Stimulated activated CD4-positive, alpha-beta T cell treated with anti-CD3 and anti-CD28 coated beads, Interleukin-1b, Interleukin-23, amount 100 ng/mL, for 4 hours (primary cell): ENCODE data around the gene OR9A4.
"Not testable (repeated sequence)": the region's sequence is repeated elsewhere in the genome, so short reads cannot be mapped to it uniquely, and the experiment has no call there.

Source experiments
- DNase-seq, 2 donors: peaks; one replicate each; pipeline ENCODE4 v3.0.0-alpha.2; 2020; ENCODE audit warnings: low read depth in 2 of 2

OR9A4 gene, protein sequence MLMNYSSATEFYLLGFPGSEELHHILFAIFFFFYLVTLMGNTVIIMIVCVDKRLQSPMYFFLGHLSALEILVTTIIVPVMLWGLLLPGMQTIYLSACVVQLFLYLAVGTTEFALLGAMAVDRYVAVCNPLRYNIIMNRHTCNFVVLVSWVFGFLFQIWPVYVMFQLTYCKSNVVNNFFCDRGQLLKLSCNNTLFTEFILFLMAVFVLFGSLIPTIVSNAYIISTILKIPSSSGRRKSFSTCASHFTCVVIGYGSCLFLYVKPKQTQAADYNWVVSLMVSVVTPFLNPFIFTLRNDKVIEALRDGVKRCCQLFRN

DNA sequence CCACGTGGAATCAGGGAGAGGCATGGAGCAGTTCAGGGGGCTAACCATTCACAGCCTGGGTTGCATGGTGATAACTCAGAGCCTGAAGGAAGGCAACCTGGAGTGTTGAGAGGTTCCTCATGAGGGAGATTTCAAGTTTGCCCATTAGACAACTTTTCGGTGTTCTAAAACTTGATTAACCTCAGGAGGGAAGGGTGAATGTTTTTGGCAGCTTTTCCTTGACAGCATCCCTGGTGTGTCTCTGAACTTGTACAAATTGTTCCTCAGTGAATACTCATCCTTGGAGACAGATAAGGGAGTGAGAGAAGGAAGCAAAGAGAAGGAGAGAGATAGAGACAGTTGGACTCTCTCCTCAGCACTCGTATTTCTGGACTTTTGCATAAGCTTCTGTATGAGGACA lies at the start of gene OR9A4:
TSS of gene OR9A4 (plus strand) at position 301 of the 400 bp plus-strand sequence. CDS start 2,477 bp downstream, outside the sequence.
- DNase-seq, result no peak

DNA sequence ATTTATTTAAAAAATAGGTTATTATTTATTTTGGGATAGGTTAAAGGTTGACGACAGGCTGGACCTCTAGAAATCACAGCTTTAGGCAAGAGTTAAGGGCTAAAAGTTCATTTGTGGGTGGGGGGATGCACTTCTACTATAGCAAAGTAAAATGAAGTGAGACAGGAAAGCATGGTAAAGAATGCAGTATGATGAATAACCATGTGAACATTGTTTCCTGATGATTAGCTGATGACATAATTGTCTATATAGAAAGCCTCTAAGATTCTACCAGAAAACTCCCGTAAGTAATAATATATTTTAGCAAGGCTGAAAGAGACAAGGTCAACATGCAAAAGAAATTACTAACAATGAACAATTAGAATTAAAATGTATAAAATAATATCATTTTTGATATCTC lies 49.2 kb upstream of the OR9A4 start:
- no peak for DNase-seq

DNA sequence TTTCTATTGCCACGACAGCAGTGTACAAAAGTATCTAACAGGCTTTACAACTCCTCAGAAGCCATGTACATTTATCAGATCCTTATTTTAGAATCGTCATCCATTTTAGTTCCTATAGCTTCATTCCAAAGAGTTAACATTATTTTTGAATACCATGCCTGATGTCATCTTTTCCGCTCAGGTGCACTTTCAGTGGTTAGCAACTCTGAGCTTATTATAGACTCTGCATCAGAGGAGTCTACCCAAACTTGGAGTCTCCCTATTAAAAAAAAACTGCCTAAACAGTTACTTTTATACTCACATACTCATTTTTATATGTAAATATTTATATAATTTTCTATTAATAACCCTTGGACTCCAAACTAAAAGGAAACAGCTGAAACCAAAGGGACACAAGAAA lies 43.3 kb upstream of the OR9A4 start:
- DNase-seq, result no peak

DNA sequence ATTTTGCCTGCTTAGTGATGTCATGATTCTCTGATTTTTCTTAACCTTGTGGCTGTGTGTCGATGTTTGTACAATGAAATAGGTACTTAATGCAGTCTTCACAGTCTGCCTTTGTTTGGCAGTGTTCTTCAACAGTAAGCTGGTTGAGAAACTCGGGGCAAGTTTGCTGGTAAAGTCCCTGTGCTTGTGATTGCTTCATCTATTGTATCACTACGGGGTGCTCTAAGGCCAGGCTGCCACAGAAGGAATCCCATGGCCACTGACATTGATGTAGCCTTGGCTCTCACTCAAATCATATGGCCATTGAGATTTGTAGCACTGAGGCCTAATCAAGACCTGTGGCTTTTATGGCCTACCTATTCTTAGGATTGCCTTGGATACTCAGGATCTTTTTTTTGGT lies 41.4 kb upstream of the OR9A4 start:
- no peak for DNase-seq

DNA sequence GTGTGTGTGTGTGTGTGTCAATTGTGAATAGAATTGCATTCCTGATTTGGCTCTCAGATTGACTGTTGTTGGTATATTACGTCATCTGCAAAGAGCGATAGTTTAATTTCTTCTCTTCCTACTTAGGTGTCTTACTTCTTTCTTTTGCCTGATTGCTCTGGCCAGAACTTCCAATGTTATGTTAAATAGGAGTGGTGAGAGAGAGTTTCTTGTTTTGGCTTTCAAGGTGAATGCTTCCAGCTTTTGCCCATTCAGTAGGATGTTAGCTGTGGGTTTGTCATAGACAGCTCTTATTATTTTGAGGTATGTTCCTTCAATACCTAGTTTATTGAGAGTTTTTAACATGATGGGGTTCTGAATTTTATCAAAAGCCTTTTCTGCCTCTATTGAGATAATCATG lies 40.7 kb upstream of the OR9A4 start:
- DNase-seq, result no peak

DNA sequence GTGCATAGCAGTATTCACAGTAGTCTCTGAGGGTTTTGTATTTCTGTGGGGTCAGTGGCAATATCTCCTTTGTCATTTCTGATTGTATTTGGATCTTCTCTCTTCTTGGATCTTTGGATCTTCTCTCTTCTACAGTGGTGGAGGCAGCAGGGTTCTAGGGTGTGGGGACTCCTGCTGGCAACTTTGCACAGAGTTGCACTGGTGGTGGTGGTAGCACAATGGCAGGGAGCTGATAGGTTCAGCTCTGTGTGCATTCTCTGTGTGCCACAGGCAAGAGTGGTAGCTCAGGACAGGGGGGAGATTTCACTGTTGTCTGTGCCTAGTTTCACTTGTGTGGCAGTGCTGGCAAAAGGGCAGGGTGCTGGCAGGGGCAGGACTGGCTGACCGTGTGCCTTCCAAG lies 39.8 kb upstream of the OR9A4 start:
- DNase-seq, result no peak

DNA sequence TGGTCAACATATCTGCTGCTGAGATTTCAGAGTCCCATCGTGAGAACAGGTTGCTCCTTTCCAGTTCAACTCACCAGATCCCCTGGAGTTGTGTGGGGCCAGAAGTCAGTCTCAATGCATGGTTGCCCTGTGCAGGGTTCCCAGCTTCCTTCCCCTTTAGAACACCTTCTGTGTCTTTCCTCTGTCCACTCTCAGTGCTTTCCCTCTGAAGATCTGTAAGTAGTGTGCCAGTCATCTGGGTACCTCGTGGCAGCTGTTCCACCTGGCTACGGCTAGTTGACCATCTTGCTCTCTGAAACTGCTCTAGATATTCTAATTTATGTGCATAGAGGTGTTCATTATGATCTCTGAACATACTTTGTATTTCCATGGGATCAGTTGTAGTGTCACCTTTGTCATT lies 38.8 kb upstream of the OR9A4 start:
- no peak for DNase-seq

DNA sequence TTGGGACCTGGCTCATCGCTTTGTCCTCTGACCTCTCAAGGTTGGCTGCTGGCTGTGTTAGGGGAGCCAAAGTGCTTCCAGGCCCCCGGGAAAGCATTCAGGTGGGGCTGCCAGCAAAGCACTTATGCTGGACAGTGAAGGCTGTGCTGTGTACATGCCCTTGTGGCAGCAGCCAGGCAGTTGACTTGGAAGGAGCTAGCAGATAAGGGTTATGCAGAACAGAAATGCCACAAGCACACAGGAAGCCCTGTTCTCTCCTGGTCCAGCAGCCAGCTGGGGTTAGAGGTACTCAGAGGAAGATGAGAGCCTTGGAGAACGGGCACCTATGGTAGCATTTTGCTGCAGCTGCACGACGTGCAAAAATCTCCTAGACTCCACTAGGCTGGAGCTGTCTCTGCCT lies 35.2 kb upstream of the OR9A4 start:
- no peak for DNase-seq

DNA sequence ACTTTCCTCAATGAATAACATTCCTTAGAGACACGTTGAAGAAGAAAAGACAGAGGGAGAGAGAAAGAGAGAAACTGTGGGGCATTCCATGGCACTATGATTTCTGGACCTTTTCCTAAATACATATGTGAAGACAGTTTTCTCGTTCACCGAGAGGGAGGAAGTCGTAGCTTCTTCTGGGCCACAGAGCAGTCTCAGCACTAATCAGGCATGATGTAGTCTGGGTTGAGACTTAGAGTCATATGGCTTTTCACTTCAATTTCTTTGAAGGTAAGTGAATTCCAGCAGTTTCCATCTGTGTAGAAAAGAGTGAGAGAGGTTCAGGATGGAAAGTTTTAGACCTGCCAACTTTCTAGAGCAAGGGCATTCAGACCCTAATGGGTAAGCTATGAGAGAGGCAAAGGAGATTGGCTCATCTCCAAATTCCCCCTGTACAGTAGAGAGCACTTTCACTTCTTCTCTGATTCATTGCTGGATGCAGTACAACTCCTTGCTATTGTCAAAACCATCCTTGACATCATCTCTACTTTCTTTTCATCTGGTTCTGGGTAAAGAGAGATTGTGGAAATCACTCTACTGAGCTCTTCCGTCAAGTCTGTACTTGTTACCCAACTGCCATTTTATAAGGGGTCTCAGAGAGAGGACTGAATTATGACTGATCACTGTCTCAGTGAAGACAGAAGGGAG lies 31.5 kb upstream of the OR9A4 start:
- no peak for DNase-seq

DNA sequence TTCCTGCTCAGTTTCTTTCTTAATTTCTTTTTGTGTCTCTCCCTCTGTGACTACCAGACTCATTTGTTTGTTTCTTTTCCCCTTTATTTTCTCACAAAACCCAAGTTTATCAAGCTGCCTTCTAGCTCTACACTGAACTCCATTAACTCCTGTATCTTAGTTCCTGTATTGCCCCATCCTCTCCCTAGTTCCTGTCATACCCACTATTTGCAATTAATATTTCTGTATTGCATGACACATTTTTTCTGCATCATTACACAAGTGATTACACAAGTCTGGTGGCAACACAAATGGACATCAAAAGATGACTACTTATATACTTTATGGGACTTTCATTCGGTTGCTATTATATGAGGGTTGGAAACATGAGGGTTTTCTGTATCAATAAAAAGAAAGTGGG lies 26.9 kb upstream of the OR9A4 start:
- no peak for DNase-seq

DNA sequence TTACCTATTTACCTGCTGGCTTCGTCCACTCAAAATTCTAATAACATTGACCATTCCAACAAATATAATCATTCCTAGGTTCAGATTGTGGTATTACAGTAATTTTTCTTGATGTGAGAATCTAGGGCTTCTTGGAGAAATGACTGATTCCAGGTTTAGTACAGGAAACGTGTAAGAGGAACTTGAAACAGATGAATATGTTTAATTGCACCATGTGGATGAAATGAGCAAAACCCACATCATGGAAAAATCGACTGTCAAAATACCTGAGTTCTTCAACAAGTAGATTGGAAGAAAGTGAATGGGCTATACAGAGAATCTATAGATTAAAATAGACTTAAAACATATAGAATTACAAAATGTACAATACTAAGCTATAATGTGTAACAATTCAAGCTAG lies 24.9 kb upstream of the OR9A4 start:
- DNase-seq, result no peak

DNA sequence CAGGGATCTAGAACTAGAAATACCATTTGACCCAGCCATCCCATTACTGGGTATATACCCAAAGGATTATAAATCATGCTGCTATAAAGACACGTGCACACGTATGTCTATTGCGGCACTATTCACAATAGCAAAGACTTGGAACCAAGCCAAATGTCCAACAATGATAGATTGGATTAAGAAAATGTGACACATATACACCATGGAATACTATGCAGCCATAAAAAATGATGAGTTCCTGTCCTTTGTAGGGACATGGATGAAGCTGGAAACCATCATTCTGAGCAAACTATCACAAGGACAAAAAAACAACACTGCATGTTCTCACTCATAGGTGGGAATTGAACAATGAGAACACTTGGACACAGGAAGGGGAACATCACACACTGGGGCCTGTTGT lies 16.8 kb upstream of the OR9A4 start:
- not testable (repeated sequence) for DNase-seq

DNA sequence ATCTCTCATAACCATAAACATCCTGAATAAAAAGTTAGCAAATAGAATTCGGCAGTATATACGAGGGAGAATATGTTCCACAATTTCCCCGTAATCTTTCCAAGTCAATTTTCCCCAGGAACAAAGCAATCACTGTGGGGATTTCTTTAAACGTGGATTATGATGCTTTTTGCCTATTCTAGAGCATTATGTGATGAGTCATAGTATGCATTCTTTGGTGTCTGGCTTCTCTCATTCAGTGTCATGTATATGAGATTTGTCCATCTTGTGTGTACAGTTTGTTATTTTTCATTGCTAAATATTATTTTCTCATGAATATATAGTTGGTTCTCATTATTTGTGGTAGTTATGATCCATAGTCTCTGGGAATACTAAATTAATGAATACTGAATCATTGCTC lies 9.9 kb upstream of the OR9A4 start:
- DNase-seq, result no peak

DNA sequence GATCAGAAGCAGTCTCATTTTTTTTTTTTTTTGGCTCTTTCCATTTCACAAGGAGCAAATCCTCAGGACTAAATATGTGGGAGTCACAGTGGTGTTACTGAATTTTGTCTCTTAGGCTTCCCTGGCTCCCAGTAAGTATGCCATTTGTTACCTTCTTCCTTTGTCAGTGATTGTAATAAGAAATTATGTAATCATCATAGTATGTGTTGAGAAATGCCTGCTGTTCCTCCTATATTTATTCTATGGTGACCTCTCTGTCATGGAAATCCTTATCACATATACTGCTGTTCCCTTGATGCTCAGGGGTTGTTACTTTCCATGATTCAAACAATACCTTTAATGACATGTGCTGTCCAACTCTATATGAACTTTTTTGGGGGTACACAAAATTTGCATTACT lies 4.8 kb upstream of the OR9A4 start:
- DNase-seq, result no peak

DNA sequence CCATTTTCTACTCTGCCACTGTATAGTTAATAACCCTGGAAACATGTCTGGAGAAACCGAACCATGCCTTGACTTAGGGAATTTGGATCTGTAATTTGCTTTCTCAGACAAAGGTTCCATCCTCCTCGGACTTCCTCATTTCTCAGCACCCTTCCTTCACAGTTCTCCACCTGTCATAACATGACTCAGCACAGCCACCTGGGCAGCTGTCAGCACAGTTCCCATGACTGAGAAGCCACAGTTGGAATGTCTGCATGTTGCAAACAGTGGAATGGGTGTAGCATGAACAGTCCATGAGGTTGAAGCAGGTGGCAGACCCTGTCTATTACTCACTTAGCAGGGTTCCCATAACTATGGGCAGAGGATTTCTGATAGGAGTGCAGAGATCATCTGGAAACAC lies 634 bp upstream of the OR9A4 start:
- DNase-seq, result no peak

DNA sequence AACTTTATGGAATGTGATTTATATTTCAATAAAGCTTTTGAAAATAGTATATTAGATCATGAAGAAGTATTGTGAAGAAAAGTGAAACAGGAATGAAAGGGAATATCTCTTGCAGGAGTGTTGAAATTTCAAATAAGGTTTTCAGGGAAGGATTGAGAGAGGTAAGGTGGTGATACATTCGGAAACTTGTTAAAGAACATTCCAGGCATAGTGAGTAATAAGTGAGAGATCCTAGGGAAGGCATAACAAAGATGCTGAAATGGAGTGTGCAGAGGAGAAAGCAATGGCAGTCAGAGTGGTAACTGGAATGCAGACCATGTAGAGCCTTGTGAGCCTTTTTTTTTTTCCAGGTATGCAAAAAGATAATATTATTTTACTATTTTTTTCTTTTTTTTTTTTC lies 4.1 kb downstream of the OR9A4 start:
- no peak for DNase-seq

DNA sequence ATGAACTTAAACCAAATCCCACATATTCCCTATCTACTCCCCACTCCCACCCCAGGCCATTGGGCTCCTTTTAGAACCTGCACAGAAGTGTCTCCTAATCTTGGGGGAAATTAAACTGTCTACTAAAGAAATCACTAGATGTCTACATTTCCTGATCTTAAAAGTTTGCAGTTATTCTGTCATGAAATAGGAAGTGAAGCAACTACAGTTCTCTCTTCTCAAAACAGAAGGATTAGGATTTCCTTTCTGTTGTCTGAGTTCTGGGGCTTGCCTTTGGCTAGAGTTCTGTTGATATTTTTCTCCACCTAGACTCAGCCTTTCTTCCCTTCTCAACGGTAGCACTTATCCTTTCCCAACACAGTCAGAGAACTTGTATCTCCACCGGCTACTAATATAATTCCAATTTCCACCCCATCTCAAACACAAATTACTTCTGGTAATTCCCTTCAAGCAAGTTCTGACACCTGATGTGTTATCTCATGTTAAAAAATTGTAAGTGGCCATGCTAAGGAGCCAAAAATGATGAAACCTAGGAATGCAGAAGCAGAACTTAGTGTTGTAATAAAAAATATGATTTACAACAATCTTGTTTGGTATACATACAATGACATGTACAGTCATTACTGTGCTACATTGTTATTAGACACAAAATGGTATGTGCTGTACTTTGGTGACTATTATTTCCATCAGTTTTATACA lies 12.1 kb downstream of the OR9A4 start:
- DNase-seq, result no peak

DNA sequence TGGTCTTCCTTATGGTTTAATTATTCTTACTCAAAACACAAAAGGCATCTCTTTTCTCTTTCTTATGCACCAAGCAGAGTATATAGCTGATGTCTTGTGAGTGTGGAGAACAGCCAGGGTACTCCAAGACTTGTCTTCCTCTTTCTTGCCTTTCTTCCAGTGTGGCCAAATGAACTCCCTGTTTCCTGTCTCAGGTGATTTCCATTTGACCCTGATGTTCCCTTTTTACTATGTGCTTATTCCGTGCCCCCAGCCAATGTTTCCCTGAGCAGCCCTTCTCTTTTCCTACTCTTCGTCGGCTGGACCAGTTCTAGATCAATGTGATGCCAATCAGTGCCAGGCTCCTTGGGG lies 12.6 kb downstream of the OR9A4 start:
- no peak for DNase-seq

DNA sequence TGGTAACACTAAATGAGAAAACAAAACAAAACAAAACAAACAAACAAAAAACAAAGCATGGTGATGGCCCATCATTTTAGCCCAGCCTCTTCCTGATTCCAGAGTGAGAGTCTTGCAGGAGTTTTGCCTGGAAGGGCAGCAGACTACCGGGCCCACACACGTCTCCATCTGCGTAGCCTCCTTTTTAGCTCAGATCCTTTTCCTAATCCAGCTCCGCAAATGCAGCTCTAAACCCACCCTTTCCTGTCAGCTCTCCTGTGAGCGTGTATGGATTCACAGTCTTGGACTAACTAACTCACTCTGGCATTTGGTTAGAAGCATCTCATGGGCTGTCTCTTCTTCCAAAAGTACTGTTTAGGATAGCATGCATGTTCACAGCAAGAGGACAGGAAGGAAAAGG lies 14.0 kb downstream of the OR9A4 start:
- DNase-seq, result no peak

DNA sequence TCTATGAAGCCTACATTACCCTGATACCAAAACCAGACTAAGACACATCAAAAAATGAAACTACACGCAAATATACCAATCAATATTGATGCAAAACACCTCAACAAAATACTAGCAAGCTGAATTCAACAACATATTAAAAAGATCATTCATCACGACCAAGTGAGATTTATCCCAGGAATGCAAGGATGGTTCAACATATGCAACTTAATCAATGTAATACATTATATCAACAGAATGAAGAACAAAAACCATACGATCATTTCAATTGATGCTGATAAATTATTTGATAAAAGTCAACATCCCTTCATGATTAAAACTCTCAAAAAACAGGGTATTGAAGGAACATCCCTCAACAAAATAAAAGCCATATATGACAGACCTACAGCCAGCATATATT lies 24.9 kb downstream of the OR9A4 start:
- no peak for DNase-seq

DNA sequence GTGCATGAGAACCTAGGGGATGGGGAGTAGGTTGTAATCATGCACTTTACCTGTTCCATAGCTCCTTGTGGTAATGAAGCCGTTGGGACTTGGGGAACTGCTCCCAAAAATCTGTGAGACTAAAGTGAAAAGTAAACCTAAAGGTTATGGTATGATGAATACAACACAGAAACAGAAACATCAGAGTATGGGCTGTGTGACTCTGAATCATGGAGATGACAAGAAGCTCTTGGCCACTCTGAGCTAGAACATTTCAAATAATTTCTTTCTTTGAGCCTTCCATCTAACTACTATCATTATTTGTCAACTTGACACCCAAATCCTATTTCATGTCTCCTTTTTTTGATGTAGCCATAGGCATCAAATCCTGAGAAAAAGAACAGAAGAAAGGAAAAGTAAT lies 27.6 kb downstream of the OR9A4 start:
- no peak for DNase-seq

DNA sequence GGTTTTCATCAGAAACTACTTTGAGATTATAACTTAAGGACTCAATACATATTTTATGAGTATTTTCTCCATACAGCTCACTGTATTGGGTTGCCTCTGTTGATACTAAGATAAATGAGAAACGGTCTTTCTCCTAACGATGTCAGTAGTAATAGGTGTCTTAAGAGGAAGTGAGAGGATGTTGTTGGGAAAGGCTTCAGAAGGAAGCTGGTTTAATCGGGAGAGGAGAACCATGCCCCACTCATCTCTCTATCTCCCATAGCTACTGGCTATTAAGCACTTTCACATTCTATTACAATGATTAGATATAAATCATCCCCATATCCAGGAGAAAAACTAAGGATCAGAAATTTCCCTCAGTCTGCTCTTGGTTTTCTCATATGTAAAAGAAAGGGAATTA lies 28.6 kb downstream of the OR9A4 start:
- DNase-seq, result no peak

DNA sequence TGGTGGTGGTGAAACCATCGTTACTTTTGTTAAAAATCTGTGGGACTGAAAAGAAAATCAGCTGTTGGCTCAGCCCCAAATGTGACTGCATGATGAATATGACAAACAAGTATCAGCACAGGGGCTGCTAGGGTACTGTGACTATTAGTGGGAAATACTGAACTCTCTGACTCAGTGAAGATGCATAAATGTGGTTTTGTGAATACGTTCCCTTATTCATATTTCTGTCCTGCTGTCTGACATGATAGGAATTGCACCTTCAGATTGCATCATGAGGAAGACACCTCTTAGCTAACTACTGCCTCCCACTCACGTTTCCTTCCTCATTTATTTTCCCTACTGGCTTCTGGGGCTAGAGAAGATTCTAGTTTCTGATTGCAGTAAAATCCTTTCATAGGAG lies 29.2 kb downstream of the OR9A4 start:
- DNase-seq, result no peak
